Right kidney (tissue), 1 donor: ENCODE measurements around the gene CRELD1.
"Not testable (repeated sequence)": the region's sequence is repeated elsewhere in the genome, so short reads cannot be mapped to it uniquely, and the experiment has no call there.

Source experiments
- DNase-seq: peaks from one replicate; pipeline ENCODE4 v3.0.0-alpha.2; 2016

The CRELD1 gene

GRCh38 chr3:9934235-9934621, 594 bp downstream of the CRELD1 start:
- no peak for DNase-seq

GRCh38 chr3:9934993-9935392, 1.4 kb downstream of the CRELD1 start:
- DNase-seq, result no peak

GRCh38 chr3:9935966-9936510, 2.4 kb downstream of the CRELD1 start:
- no peak for DNase-seq

- DNase-seq, result no peak
These were observed 4.0 kb downstream of the CRELD1 start for GRCh38 chr3:9937486-9938238.

- no peak for DNase-seq
These were observed 5.3 kb downstream of the CRELD1 start for GRCh38 chr3:9938966-9939365.

- not testable (repeated sequence) for DNase-seq
These were observed 6.3 kb downstream of the CRELD1 start for GRCh38 chr3:9939906-9940305.

GRCh38 chr3:9940746-9941145, 7.1 kb downstream of the CRELD1 start:
- DNase-seq, result no peak

GRCh38 chr3:9942164-9942563, 8.5 kb downstream of the CRELD1 start:
- no peak for DNase-seq

- DNase-seq, result no peak
These were observed 9.5 kb downstream of the CRELD1 start for GRCh38 chr3:9942934-9943690.

GRCh38 chr3:9944271-9944670, 10.6 kb downstream of the CRELD1 start:
- no peak for DNase-seq

- no peak for DNase-seq
These were observed 11.7 kb downstream of the CRELD1 start for GRCh38 chr3:9945358-9945757.

- peak; percentile 90 for DNase-seq
These were observed 12.7 kb downstream of the CRELD1 start for GRCh38 chr3:9946112-9947024.

- peak; percentile 85 for DNase-seq
These were observed 13.7 kb downstream of the CRELD1 start for GRCh38 chr3:9947025-9947995.

- no peak for DNase-seq
These were observed 15.0 kb downstream of the CRELD1 start for GRCh38 chr3:9948586-9948985.

GRCh38 chr3:9949115-9949514, 15.5 kb downstream of the CRELD1 start:
- DNase-seq, result no peak

GRCh38 chr3:9949626-9950025, 16.0 kb downstream of the CRELD1 start:
- no peak for DNase-seq

GRCh38 chr3:9951126-9951525, 17.5 kb downstream of the CRELD1 start:
- DNase-seq, result no peak

- DNase-seq, result no peak
These were observed 17.9 kb downstream of the CRELD1 start for GRCh38 chr3:9951598-9951961.

- peak; percentile 73 for DNase-seq
These were observed 18.6 kb downstream of the CRELD1 start, which contains the start of gene PRRT3 for GRCh38 chr3:9951962-9952805. Gene PRRT3, minus strand, starts transcription at chr3:9952408. Its CDS starts 2,293 bp downstream, at chr3:9950115.

- DNase-seq, result no peak
These were observed 21.5 kb downstream of the CRELD1 start for GRCh38 chr3:9955067-9955502.
